ENCODE data around the gene C2orf49. TPM values are rescaled to one million over a fixed set of nuclear protein-coding genes. Genes with fewer than 3 reads are reported as not detected.

The C2orf49 gene
- total and polyA plus RNA-seq, 9 donors, result 12.6 to 32.5 (median 20.3) TPM

DNA sequence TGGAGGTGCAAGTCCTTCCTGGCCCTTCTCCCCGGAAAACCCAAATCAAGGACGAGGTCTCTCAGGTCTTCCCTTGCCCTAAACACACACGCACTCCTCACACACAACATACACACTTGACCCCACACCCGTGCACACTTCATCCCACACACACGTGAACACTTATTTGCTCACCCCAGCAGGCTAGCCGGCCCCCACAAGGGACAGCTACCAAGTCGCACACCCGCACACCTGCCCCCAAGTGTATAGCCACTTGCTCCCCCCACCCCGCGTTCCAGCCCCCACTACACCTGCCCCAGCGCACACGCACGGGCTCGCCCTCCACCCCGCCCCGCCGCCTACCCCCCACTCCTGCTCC lies 8.2 kb upstream of the C2orf49 start:
- Histone ChIP-seq H3K4me3 (peak overlapping the region; percentile 56), H3K36me3 (no peaks in the 10 kb centered on the region), H3K9me3 (no peaks in the 10 kb centered on the region), H3K4me1 (ENCODE audit: insufficient read depth) (peaks cover 2% of the 10 kb centered on the region), H3K27me3 (no peaks in the 10 kb centered on the region), H3K27ac (peak overlapping the region in 1 of 2 donors; percentile 46)
- intact Hi-C loops (cut with DNase I), result no loop called here
- TF ChIP-seq, protein P1, sequence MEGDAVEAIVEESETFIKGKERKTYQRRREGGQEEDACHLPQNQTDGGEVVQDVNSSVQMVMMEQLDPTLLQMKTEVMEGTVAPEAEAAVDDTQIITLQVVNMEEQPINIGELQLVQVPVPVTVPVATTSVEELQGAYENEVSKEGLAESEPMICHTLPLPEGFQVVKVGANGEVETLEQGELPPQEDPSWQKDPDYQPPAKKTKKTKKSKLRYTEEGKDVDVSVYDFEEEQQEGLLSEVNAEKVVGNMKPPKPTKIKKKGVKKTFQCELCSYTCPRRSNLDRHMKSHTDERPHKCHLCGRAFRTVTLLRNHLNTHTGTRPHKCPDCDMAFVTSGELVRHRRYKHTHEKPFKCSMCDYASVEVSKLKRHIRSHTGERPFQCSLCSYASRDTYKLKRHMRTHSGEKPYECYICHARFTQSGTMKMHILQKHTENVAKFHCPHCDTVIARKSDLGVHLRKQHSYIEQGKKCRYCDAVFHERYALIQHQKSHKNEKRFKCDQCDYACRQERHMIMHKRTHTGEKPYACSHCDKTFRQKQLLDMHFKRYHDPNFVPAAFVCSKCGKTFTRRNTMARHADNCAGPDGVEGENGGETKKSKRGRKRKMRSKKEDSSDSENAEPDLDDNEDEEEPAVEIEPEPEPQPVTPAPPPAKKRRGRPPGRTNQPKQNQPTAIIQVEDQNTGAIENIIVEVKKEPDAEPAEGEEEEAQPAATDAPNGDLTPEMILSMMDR (IDR thresholded peaks at IDR 0.05), result no peak
- TF ChIP-seq POLR2A (IDR thresholded peaks at IDR 0.05), result no peak
- no peak for TF ChIP-seq EP300 (IDR thresholded peaks at IDR 0.05)
- DNase-seq, result peak; percentile 19 to 53 (median 41)
- 1% methylated on average over 16 to 17 of the region's 17 CpGs for WGBS, 3 donors

DNA sequence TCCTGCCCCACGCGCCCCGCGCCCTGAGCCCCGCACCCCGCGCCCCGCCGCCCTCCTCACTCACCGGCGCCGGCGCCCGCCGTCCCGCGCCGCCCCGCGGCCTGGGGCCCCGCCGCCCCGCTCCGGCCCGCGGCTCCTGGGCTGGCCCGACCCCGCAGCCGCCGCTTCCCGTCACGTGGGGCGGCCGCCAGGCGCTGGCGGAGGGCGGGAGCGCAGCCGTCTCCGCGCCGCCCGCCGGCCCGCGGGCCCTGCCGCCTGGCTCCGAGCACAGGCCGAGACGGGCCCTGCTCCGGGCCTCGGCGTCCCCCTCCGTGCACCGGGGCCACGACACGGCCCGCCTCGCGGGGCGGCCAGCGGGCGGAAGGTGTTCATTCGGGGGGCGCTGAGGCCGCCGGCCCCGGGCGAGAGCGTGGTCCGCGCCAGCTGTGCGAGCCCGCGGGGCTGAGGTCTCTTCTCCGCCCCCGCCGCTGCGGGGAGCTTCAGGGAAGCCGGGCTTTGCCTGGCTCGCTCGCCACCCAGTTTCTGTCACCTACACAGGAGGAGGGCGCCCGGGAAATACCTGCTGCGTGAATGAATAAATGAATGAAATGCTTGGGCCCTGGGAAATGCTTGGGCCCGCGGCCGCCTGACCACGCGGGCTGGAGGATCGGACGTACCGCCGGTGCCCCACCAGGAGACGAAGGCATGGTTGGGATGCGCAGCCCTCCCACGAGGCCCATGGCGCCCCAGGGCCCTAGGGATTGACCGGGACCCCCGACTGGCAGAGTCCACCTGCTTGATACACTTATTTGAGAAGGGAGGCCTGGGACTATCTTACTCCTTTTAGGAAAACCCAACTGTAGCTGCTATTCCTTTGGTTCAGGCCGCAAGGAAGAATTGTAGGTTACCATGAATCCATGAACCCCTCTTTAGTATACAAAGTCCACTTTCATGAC lies 7.5 kb upstream of the C2orf49 start, which contains the start of gene TGFBRAP1:
TGFBRAP1 (minus strand) TSS at position 175 of the 935 bp plus-strand sequence. CDS start 21,434 bp downstream, outside the sequence.
- H3K4me1 ChIP-seq (ENCODE audit: insufficient read depth), result peaks cover 2% of the 10 kb centered on the region
- H3K4me3 ChIP-seq, result peak within 1 kb of the TSS; percentile 56
- TF ChIP-seq POLR2A (IDR thresholded peaks at IDR 0.05), result no peak
- TF ChIP-seq, protein P1 (IDR thresholded peaks at IDR 0.05), result no peak
- no peak for TF ChIP-seq EP300 (IDR thresholded peaks at IDR 0.05)
- H3K36me3 ChIP-seq, result no peaks in the 10 kb centered on the region
- no peaks in the 10 kb centered on the region for H3K9me3 ChIP-seq
- H3K27ac ChIP-seq, result peak within 1 kb of the TSS; percentile 46 to 63
- WGBS, 3 donors, result 2% methylated on average over 55 to 101 of the region's 101 CpGs
- DNase-seq, result peak; percentile 44 to 69 (median 57)
- intact Hi-C loops (cut with DNase I), result no loop called here
- H3K27me3 ChIP-seq, result no peaks in the 10 kb centered on the region

DNA sequence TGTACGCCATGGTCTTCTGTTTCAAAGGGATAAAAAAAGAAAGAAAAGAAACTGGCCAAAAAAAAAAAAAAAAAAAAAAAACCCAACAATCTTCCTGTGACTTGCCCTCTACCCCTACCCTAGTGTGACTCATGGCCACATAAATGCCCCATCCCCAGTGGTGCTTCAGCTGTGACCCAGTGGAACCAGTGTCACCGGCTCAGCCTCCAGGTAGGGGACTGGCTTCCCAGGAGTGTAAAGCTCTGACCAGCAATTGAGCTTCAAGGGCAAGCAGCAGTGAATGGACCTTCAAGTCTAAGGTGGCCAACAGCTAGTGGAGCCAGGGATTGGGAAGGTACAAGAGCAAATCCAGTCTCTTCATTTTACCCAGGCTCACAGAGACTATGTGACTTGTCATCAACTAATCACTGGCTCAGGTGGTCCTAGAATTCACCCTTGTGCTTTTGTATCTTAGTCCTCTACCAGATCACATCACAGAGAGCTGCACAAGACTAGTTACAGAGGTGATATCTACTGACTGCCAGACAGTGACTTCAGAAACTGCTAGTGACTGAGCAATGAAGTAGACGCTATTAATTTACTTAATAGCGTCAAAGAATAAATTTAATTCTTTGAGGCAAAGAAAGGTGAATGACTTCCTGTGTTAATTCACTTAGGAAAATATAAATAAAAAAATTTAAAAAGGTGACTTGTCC lies 6.5 kb upstream of the C2orf49 start:
- Histone ChIP-seq H3K4me3 (no peak overlapping the region), H3K4me1 (ENCODE audit: insufficient read depth) (peaks cover 2% of the 10 kb centered on the region), H3K27me3 (no peaks in the 10 kb centered on the region), H3K36me3 (no peaks in the 10 kb centered on the region), H3K27ac (no peak overlapping the region), H3K9me3 (no peaks in the 10 kb centered on the region)
- TF ChIP-seq, protein P1 (IDR thresholded peaks at IDR 0.05), result no peak
- TF ChIP-seq EP300 (IDR thresholded peaks at IDR 0.05), result no peak
- TF ChIP-seq POLR2A (IDR thresholded peaks at IDR 0.05), result no peak
- intact Hi-C loops (cut with DNase I), result no loop called here
- 92 to 100% (median 94%) methylated on average over 4 of the region's 4 CpGs for WGBS, 3 donors
- DNase-seq, result no peak

DNA sequence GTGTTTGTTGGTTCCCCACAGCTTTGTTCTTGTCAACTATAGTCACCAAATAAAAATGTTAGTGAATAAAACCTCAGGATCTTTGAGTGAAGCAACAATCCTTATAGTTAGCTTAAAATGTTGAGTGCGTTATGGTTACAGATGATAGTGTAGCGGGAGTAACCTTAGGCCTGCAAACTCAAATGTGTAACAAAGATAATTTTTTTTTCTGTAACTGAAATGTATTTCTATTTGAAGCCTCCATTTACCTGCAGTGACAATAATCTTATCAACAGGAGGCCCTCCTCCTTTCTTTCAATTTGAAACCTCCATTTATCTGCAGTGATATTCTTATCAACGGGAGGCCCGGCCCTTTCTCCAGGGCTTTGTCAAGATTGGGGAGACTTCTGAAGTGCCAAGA lies 3.1 kb upstream of the C2orf49 start:
- no peak overlapping the region for H3K4me3 ChIP-seq
- TF ChIP-seq, protein P1 (IDR thresholded peaks at IDR 0.05), result no peak
- TF ChIP-seq EP300 (IDR thresholded peaks at IDR 0.05) (no peak), POLR2A (IDR thresholded peaks at IDR 0.05) (no peak)
- 81 to 91% (median 82%) methylated on average over 4 of the region's 4 CpGs for WGBS, 3 donors
- no peak for DNase-seq
- no peak overlapping the region for H3K27ac ChIP-seq
- H3K4me1 ChIP-seq (ENCODE audit: insufficient read depth), result no peaks in the 10 kb centered on the region
- H3K9me3 ChIP-seq, result no peaks in the 10 kb centered on the region
- H3K36me3 ChIP-seq, result no peaks in the 10 kb centered on the region
- H3K27me3 ChIP-seq, result no peaks in the 10 kb centered on the region
- intact Hi-C loops (cut with DNase I), result no loop called here
